SK-N-SH treated with all-trans-retinoic acid at 6 μM for 48 hours (cell line): ENCODE measurements around the gene NOS3.

Experiments
- ATAC-seq: fragments of 200-7000 bp; cut with Tn5 transposase; 3 replicates; pipeline ENCODE4 v1.9.1; 2020; ENCODE audit warnings: mild to moderate bottlenecking, moderate library complexity
- ARNTL ChIP-seq: fragments of 450-650 bp; formaldehyde crosslinking; IDR thresholded peaks from 2 replicates; pipeline ENCODE4 v1.5.0; 2020; ENCODE audit warnings: low read depth, mild to moderate bottlenecking, moderate library complexity, borderline replicate concordance
- BACH2 ChIP-seq: fragments of 250-450 bp; sonication (Bioruptor Pico); IDR thresholded peaks from 2 replicates; pipeline ENCODE4 v1.9.0; 2021; ENCODE audit warnings: mild to moderate bottlenecking, borderline replicate concordance
- CSDC2 ChIP-seq: fragments of 250-450 bp; sonication (Bioruptor Pico); IDR thresholded peaks from 2 replicates; pipeline ENCODE4 v1.5.0; 2020; ENCODE audit warnings: mild to moderate bottlenecking, moderate library complexity
- ESRRG ChIP-seq: fragments of 250-450 bp; sonication (Bioruptor Pico); IDR thresholded peaks from 2 replicates; pipeline ENCODE4 v1.6.1; 2021; ENCODE audit warnings: mild to moderate bottlenecking
- GLIS3 ChIP-seq: fragments of 250-450 bp; sonication (Bioruptor Pico); IDR thresholded peaks from 2 replicates; pipeline ENCODE4 v1.5.0; 2020; ENCODE audit warnings: mild to moderate bottlenecking, moderate library complexity
- OSR1 ChIP-seq: fragments of 250-450 bp; sonication (Bioruptor Pico); IDR thresholded peaks from 2 replicates; pipeline ENCODE4 v1.8.0; 2022; ENCODE audit warnings: moderate library complexity, mild to moderate bottlenecking, inconsistent platforms
- PPARA ChIP-seq: fragments of 250-450 bp; sonication (Bioruptor Pico); IDR thresholded peaks from 2 replicates; pipeline ENCODE4 v1.5.0; 2020; ENCODE audit warnings: mild to moderate bottlenecking, borderline replicate concordance
- SNAI2 ChIP-seq: fragments of 250-450 bp; sonication (Bioruptor Pico); IDR thresholded peaks from 2 replicates; pipeline ENCODE4 v1.5.0; 2020; ENCODE audit warnings: mild to moderate bottlenecking, moderate library complexity
- TCF4 ChIP-seq: fragments of 250-450 bp; sonication (Bioruptor Pico); IDR thresholded peaks from 2 replicates; pipeline ENCODE4 v1.8.0; 2021; ENCODE audit warnings: mild to moderate bottlenecking, moderate library complexity, borderline replicate concordance
- ZFP30 ChIP-seq: fragments of 450-650 bp; formaldehyde crosslinking; IDR thresholded peaks from 2 replicates; pipeline ENCODE4 v1.5.0; 2022; ENCODE audit warnings: mild to moderate bottlenecking, moderate library complexity
- ZNF565 ChIP-seq: fragments of 450-650 bp; formaldehyde crosslinking; conservative IDR thresholded peaks from 2 replicates; pipeline ENCODE4 v1.5.0; 2020; ENCODE audit warnings: low read depth, mild to moderate bottlenecking, moderate library complexity
- TF ChIP-seq, protein P1 (sequence below): fragments of 250-450 bp; sonication (Bioruptor Pico); IDR thresholded peaks from 2 replicates; pipeline ENCODE4 v1.8.0; 2020; ENCODE audit warnings: mild to moderate bottlenecking, moderate library complexity, borderline replicate concordance
- TF ChIP-seq, protein P2 (sequence below): fragments of 250-450 bp; sonication (Bioruptor Pico); IDR thresholded peaks from 2 replicates; pipeline ENCODE4 v1.5.1; 2020; ENCODE audit warnings: low read depth, mild to moderate bottlenecking, moderate library complexity
- TF ChIP-seq, protein P3 (sequence below): fragments of 250-450 bp; sonication (Bioruptor Pico); IDR thresholded peaks from 2 replicates; pipeline ENCODE4 v1.5.0; 2020; ENCODE audit warnings: mild to moderate bottlenecking, moderate library complexity
- TF ChIP-seq, protein P4 (sequence below): fragments of 250-450 bp; sonication (Bioruptor Pico); IDR thresholded peaks from 2 replicates; pipeline ENCODE4 v1.8.0; 2021; ENCODE audit warnings: low read depth, mild to moderate bottlenecking, moderate library complexity, borderline replicate concordance

The NOS3 gene

DNA sequence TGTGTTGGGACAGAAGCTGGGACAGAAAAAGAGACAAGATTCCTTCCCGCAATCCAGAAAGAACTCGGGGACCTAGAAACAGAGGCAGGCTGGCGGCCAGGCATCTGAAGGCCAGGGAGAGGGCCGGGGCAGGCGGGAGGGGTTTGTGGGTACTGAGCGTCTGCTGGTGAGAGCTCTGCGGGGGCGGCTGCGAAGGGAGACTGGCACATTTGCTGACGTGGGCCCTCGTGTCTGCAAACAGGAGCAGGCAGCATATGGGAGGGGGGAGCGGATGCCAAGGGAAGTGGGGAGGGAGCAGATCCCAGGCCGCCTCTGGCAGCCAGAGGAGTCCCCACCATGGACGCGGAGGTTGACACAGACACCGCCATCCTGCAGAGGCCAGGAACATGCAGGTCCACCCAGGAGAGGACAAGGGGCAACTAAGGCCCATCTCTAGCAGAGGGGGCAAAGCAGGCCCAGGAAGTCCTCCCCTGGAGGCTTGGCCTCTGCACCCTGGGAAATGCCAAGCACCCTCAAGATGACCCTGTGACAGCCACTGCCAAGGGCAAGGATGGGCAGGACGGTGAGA, 44.9 kb upstream of the NOS3 start (continued):
- TF ChIP-seq, protein P1, sequence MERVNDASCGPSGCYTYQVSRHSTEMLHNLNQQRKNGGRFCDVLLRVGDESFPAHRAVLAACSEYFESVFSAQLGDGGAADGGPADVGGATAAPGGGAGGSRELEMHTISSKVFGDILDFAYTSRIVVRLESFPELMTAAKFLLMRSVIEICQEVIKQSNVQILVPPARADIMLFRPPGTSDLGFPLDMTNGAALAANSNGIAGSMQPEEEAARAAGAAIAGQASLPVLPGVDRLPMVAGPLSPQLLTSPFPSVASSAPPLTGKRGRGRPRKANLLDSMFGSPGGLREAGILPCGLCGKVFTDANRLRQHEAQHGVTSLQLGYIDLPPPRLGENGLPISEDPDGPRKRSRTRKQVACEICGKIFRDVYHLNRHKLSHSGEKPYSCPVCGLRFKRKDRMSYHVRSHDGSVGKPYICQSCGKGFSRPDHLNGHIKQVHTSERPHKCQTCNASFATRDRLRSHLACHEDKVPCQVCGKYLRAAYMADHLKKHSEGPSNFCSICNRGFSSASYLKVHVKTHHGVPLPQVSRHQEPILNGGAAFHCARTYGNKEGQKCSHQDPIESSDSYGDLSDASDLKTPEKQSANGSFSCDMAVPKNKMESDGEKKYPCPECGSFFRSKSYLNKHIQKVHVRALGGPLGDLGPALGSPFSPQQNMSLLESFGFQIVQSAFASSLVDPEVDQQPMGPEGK (CRISPR knock-in tag) = no peak
- TF ChIP-seq ZNF565 (CRISPR knock-in tag) (peak; percentile 47; the same call in 1 of the 2 replicates), BACH2 (CRISPR knock-in tag) (no peak)
- TF ChIP-seq, all 23 proteins: peak for 6

GRCh38 chr7:150946421-150947240, 44.2 kb upstream of the NOS3 start:
- ATAC-seq = no peak
- TF ChIP-seq, protein P2, sequence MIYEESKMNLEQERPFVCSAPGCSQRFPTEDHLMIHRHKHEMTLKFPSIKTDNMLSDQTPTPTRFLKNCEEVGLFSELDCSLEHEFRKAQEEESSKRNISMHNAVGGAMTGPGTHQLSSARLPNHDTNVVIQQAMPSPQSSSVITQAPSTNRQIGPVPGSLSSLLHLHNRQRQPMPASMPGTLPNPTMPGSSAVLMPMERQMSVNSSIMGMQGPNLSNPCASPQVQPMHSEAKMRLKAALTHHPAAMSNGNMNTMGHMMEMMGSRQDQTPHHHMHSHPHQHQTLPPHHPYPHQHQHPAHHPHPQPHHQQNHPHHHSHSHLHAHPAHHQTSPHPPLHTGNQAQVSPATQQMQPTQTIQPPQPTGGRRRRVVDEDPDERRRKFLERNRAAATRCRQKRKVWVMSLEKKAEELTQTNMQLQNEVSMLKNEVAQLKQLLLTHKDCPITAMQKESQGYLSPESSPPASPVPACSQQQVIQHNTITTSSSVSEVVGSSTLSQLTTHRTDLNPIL (CRISPR knock-in tag) = no peak
- TF ChIP-seq OSR1 (CRISPR knock-in tag) (no peak), ESRRG (CRISPR knock-in tag) (no peak), SNAI2 (CRISPR knock-in tag) (no peak), PPARA (CRISPR knock-in tag) (no peak), ZFP30 (no peak)
- TF ChIP-seq, protein P3, sequence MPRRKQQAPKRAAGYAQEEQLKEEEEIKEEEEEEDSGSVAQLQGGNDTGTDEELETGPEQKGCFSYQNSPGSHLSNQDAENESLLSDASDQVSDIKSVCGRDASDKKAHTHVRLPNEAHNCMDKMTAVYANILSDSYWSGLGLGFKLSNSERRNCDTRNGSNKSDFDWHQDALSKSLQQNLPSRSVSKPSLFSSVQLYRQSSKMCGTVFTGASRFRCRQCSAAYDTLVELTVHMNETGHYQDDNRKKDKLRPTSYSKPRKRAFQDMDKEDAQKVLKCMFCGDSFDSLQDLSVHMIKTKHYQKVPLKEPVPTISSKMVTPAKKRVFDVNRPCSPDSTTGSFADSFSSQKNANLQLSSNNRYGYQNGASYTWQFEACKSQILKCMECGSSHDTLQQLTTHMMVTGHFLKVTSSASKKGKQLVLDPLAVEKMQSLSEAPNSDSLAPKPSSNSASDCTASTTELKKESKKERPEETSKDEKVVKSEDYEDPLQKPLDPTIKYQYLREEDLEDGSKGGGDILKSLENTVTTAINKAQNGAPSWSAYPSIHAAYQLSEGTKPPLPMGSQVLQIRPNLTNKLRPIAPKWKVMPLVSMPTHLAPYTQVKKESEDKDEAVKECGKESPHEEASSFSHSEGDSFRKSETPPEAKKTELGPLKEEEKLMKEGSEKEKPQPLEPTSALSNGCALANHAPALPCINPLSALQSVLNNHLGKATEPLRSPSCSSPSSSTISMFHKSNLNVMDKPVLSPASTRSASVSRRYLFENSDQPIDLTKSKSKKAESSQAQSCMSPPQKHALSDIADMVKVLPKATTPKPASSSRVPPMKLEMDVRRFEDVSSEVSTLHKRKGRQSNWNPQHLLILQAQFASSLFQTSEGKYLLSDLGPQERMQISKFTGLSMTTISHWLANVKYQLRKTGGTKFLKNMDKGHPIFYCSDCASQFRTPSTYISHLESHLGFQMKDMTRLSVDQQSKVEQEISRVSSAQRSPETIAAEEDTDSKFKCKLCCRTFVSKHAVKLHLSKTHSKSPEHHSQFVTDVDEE = no peak
- TF ChIP-seq, protein P1 (CRISPR knock-in tag) = no peak
- TF ChIP-seq, protein P4, sequence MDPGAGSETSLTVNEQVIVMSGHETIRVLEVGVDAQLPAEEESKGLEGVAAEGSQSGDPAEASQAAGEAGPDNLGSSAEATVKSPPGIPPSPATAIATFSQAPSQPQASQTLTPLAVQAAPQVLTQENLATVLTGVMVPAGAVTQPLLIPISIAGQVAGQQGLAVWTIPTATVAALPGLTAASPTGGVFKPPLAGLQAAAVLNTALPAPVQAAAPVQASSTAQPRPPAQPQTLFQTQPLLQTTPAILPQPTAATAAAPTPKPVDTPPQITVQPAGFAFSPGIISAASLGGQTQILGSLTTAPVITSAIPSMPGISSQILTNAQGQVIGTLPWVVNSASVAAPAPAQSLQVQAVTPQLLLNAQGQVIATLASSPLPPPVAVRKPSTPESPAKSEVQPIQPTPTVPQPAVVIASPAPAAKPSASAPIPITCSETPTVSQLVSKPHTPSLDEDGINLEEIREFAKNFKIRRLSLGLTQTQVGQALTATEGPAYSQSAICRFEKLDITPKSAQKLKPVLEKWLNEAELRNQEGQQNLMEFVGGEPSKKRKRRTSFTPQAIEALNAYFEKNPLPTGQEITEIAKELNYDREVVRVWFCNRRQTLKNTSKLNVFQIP = no peak

DNA sequence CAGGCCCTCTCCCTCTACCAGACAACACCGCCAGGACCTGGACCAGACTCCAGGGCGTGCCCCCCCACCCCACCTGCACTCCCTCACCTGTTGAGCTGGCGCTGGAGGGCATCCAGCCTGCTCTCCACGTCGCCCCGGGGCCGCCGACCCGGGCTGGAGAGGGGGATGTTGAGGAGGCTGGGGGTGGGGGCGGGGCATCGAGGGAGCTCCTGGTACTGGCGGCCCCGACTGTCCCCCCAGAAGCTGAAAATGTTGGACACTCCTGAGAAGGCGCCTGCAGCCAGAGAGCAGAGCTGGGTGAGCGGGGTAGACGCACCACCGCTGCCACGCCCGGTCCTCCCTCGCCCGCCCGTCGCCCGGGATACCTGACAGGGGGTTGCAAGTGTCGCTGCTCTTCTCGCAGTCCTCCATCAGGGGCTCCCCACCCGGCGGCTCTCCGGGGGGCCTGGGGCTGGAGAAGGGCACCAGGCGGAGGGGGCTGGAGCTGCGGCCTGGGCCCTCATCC, 43.5 kb upstream of the NOS3 start:
- no peak for ATAC-seq
- TF ChIP-seq GLIS3 (no peak), OSR1 (CRISPR knock-in tag) (no peak), TCF4 (CRISPR knock-in tag) (no peak), ESRRG (CRISPR knock-in tag) (no peak), CSDC2 (no peak), ARNTL (CRISPR knock-in tag) (no peak)
- TF ChIP-seq, protein P3 = no peak
- TF ChIP-seq, protein P2 (CRISPR knock-in tag) = no peak
- TF ChIP-seq, protein P1 (CRISPR knock-in tag) = no peak
- TF ChIP-seq, protein P4 = no peak
